ENCODE measurements around the gene TSHR.

DNA sequence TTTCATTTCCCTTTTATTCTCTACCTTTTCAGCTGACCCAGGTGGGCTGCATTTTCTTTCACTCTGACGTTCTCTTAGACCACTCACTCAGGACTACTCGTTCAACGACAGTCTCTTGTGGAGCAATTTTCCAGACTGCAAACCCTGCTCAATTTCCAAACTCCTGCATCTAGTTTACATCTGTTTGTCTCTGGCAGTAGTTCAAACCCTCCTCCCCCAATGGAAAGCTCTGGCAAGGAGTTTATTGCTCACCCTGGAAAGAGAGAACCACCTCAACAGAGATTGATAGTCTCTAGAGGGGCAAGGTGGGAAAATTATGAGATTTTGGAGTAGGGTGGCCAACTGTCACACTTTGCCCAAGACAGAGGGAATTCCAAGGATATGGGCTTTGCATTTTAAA, 130.2 kb downstream of the TSHR start:
- TF ChIP-seq, protein P1, sequence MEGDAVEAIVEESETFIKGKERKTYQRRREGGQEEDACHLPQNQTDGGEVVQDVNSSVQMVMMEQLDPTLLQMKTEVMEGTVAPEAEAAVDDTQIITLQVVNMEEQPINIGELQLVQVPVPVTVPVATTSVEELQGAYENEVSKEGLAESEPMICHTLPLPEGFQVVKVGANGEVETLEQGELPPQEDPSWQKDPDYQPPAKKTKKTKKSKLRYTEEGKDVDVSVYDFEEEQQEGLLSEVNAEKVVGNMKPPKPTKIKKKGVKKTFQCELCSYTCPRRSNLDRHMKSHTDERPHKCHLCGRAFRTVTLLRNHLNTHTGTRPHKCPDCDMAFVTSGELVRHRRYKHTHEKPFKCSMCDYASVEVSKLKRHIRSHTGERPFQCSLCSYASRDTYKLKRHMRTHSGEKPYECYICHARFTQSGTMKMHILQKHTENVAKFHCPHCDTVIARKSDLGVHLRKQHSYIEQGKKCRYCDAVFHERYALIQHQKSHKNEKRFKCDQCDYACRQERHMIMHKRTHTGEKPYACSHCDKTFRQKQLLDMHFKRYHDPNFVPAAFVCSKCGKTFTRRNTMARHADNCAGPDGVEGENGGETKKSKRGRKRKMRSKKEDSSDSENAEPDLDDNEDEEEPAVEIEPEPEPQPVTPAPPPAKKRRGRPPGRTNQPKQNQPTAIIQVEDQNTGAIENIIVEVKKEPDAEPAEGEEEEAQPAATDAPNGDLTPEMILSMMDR (conservative IDR thresholded peaks at IDR 0.05; ENCODE audit: low read length): no peak
- TF ChIP-seq EZH2phosphoT487 (IDR thresholded peaks at IDR 0.05; ENCODE audit: borderline replicate concordance, low read depth, low read length): no peak

Data from OCI-LY7 (cell line).